SHP77 (cell line): ENCODE measurements around the gene CDC37.
A peak's percentile ranks its signal among the peaks of the same experiment; 100 is the strongest.
"Not testable (repeated sequence)": the region's sequence is repeated elsewhere in the genome, so short reads cannot be mapped to it uniquely, and the experiment has no call there.

Experiments used
- DNase-seq, 2 experiments: peaks; one replicate each; lab custom pipeline; 2025; lab: John Stamatoyannopoulos, UW

CDC37 gene

GRCh38 chr19:10395003-10395402 is 8.3 kb downstream of the CDC37 start:
- DNase-seq, result no peak

DNA sequence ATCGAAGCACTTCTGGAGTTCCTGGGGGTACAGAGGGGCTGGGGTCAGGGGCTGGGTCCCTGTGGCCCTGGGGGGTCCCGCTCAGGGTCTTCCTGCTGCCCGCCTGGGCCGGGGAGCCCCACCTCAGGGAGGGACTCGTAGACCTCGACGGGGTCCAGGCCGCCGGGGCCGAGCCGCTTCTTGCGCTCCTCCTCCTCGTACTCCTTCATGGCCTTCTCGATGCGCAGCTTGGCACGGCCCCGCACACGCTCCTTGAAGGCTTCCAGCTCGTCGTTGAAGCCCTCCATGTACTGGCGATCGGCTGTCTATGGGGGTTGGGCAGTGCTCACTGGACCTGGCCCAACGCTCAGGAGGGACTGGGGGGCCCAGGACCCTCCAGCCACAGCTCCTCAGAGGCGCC is 10.2 kb downstream of the CDC37 start:
- no peak for DNase-seq

DNA sequence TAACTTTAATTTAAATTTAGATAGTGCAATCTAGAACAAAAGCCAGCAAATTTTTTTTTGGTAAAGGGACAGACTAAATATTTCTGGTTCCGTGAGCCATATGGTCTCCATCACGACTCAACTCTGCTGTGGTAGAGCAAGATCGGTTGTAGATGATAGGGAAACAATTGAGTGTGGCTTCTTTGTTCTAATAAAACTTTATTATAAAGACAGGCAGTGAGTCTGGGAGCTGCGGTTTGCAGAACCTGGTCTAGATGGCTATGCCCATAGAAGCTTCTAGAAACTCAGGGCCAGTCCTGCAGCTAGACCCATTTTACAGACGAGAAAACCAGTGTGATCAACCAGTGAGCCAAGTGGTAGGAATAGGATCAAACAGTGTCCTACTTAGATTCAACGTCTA is 11.2 kb downstream of the CDC37 start:
- DNase-seq, result no peak

DNA sequence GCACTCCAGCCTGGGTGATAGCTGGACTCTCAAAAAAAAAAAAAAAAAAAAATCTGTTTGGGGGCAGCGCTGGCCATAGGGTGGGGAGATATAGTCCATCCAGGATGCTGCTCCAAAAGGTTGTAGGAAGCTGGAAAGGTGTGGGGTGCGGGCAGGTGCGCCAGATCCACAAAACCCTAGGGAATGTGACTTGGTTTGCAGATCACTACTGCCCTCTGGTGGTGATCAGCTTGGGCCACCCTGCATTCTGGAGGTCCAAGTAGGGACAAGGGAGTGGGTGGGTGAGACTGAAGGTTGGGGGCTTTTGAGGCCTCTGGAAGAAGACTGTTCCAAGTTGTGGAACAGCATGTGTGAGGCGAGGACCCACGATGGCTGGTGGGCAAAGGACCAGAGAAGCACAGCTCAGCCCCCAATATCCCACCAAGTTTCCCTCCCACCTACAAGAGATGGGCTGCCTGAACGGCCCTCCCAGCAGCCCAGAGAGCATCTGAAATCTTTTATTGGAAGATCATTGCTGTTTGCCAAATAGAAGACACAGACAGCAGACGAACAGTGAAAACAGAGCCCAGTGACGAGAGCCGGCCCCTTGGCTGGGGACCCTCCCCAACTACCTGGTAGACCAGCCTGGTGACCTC is 12.6 kb downstream of the CDC37 start:
- peak in 1 of 2 experiments; percentile 65 for DNase-seq

DNA sequence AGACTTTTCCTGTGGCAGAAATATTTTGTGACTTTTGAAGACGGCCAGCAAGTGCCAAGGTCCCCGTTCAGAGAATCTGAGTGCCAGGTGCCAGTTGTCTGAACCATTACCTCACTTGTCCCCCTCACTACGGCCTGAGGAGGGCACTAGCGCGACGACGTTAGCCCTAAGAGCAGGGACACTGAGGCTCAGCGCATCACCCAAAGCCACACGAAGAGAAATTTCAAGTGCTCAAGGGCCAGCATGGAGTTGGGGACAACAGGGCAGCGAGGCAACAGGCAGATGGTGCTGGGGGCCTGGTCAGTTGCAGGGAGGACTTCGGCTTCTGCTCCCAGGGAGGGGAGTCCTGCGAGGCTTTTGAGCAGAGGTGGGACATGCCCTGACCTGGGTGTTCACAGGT is 13.5 kb downstream of the CDC37 start:
- DNase-seq, result no peak

GRCh38 chr19:10388957-10389356 is 14.4 kb downstream of the CDC37 start:
- peak; percentile 55 to 75 for DNase-seq

GRCh38 chr19:10384580-10384979 is 18.8 kb downstream of the CDC37 start:
- DNase-seq, result no peak

DNA sequence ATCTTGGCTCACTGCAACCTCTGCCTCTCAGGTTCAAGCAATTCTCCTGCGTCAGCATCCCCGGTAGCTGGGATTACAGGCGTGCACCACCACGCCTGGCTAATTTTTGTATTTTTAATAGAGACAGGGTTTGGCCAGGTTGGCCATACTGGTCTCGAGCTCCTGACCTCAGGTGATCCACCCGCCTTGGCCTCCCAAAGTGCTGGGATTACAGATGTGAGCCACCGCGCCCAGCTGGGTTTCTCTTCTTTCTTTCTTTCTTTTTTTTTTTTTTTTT is 20.2 kb downstream of the CDC37 start:
- DNase-seq, result not testable (repeated sequence)

GRCh38 chr19:10380313-10381102 is 22.8 kb downstream of the CDC37 start, which contains the start of gene TYK2:
TSS of gene TYK2 (minus strand) at chr19:10380572. CDS start at chr19:10378406, 2,166 bp downstream.
- DNase-seq, result peak; percentile 96 to 98

DNA sequence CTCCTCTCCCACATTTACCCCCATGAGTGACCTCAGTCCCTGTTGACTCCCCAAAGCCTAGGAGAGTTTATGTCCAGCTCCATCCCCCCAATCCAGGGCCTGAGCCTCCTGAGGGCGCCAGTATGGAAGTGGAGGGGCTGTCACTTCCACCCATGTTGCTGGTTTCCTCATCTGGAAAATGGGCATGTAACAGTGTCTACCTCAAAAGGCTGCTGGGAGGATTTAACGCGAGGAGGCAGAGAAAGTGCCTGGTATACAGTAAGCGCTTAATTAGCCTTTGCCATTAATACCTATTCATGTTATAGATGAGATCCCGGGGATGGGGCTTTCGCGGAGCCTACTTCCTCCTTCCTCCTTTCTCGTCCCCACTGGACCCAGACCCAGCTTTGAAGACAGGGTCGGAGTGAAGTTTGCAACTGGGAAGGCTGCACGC is 23.4 kb downstream of the CDC37 start:
- no peak for DNase-seq

- no peak for DNase-seq
Observed at GRCh38 chr19:10378124-10378523, 25.2 kb downstream of the CDC37 start.

DNA sequence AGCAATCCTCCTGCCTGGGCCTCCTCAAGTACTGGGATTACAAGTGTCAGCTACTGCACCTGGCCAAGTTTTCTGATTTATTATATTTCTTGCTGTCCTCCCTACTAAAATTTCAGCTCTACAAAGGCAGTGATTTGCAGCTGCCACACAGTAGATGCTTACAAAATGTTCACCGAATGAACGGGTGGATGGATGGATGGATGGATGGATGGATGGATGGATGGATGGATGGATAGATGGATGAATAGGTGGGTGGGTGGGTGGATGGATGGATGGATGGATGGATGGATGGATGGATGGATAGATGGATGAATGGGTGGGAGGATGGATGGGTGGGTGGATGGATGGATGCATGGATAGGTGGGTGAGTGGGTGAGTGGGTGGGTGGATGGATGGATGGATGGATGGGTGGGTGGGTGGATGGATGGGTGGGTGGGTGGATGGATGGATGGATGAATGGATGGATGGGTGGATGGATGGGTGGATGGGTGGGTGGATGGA is 26.2 kb downstream of the CDC37 start:
- not testable (repeated sequence) for DNase-seq

- DNase-seq, result no peak
Observed at GRCh38 chr19:10374931-10375330, 28.4 kb downstream of the CDC37 start.

- DNase-seq, result no peak
Observed at GRCh38 chr19:10372690-10373089, 30.7 kb downstream of the CDC37 start.

GRCh38 chr19:10368101-10368803 is 35.1 kb downstream of the CDC37 start:
- DNase-seq, result no peak

- not testable (repeated sequence) for DNase-seq
Observed at GRCh38 chr19:10366950-10367512, 36.3 kb downstream of the CDC37 start.

DNA sequence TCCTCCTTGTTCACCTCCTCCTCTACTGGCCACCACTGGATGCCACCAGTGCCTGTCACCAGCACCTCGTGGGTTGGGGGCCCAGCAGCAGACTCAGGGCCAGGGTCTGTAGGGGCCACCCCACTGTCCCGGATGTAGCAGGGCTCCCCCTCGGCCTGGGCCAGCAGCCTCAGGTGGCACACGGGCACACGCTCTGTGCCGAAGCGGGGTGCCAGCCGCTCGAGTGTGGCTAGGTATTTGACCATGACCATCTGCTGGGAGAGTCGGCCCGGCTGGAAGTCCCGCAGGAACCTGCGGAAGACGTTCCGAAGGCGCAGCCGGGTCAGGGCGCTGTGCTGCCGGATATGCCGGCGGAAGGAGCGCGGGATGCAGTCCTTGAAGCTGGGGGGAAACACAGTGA is 37.8 kb downstream of the CDC37 start:
- DNase-seq, result no peak

- DNase-seq, result no peak
Observed at GRCh38 chr19:10364644-10365043, 38.7 kb downstream of the CDC37 start.

GRCh38 chr19:10363789-10364281 is 39.5 kb downstream of the CDC37 start:
- DNase-seq, result no peak

- no peak for DNase-seq
Observed at GRCh38 chr19:10362259-10362658, 41.1 kb downstream of the CDC37 start.

- DNase-seq, result no peak
Observed at GRCh38 chr19:10361569-10362011, 41.8 kb downstream of the CDC37 start.

GRCh38 chr19:10356431-10356830 is 46.9 kb downstream of the CDC37 start:
- DNase-seq, result no peak
